NCI-H1436 treated with DMSO at 0.1 percent for 48 hours (cell line): ENCODE results near the gene EYA4.

Experiments
- DNase-seq: peaks from one replicate; lab custom pipeline; 2025; lab: John Stamatoyannopoulos, UW

Gene EYA4

DNA sequence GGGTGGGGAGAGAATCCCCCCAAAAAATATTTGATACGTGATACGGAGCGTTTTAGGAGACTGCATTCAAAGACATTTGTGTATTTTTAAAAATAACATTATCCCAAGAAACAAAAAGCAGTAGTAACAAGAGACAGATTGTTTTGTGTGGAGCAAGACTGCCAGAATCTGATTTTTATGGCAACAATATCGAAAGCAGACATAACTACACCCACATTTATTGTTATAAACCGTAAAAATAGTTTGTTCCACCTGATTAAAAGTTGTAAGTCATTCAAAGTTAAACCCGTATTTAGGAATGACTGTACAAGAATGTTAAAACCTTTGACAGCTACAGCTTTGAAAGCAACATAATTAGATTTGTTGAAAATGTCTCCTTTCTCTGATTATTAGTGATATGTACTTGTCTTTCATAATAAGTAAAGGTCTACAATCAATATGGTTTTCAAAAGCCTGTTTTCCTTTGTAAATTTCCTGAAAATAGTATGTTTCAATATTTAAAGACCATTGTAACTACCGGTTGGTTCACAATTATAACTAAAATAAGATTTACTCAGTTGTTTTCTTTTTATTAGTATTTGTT, 2.7 kb downstream of the EYA4 start:
- no peak for DNase-seq

DNA sequence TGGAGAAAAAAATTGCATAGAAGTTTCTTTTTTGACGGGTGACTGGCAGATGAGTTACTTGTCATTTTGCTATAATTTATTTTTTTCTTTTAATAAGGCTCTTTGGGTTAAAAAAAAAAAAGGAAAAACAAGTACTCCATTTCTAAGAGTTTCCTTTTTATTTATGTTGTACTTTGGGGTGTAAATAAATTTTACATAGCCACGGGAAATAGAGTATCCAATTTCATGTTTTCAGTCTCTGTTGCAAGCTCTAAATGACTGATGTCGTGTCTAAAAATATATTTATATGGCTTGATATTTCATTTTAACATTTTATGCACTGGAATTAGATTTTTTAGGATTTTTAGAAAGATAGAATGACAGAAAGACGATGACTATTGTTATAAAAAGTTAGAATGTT, 3.4 kb downstream of the EYA4 start:
- DNase-seq: no peak

DNA sequence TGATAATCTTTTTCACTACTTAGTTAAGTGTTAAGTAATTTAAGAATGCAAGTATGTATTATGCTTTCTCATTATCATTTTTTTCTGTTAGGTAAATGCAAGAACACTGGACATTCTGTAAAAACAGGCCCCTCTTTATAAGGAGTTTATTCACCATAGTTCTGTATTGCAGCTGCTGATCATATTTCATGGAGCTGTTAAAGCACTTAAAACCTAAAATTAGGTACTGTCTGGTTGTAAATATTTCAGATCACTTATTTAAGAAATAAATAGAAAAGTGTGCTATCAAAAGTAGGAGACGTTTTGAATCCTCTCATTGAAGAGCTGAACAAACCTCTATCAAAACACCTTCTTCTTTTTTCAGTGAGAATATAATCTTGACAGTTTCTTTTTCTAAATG, 3.9 kb downstream of the EYA4 start:
- DNase-seq: no peak

DNA sequence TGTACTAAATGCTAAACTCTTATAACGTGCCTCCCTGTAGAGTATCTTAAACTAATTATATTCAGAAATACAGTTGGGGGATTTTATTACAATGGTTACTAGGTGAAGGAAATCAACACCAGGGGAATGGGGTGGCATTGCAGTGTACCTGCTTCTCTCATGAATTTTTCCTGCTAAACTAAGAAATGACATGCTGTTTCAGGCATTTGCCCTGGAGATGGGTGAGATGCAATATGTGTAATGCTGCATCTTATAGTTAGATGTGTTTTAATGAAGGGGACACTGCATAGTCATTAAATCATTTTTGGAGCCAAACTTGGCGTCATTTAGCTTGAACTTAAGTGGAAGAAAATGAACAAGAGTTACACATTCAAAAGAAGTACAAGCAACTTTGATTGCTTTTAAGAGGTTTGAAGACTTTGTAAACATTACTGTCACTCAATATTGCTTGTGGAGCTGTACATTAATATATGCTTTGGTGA, 4.3 kb downstream of the EYA4 start:
- no peak for DNase-seq

DNA sequence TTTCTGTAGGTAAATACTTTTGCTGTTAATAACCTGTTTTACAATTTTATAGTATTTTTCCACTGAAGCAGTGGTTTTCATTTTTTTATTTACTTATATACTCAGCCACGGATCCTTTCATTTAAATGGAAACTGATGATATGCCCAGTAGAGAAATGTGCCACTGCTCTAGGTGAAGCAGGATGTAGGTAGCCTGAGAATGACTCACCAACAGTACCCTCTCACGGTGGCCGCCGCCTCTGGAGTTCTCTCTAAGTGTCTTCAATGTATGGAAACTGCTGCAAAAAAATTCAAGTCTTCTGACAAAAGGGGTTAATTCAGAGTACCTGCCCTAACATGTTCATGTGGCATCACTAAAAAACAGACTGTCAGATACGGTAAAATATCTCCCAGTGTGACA, 6.4 kb downstream of the EYA4 start:
- no peak for DNase-seq

DNA sequence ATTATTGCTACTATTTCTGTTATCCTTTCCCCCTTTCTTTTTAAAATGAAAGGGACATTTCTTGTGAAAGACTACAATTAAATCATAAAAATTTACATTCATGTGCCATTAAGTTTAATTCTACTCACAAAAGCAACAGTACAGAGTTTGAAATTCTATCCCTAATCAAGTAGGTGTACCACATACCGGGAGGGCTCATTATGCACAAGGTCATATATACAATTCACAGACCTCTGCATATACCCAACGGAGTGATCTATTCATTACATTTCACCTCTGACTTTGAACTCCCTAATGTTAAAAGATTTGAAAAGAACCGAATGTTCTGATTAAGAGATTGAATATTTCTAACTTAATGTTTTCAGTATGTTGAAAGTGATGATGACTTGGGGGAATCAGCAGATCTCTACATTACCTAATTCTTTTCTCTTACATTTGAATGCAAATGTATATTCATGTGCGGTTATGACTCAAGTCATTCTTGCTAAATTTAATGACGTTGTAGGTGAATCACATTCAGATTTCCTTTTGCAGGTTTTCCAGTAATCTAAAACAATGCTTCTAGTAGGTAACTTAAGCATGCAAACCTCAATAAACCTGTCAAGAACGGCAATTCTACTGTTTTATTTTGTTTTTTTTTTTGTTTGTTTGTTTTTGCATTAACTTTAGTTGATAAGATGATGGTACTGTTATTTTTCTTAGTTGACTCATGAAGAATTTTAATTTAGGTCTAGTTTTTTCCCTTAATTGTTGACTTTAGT, 7.3 kb downstream of the EYA4 start:
- DNase-seq: no peak

DNA sequence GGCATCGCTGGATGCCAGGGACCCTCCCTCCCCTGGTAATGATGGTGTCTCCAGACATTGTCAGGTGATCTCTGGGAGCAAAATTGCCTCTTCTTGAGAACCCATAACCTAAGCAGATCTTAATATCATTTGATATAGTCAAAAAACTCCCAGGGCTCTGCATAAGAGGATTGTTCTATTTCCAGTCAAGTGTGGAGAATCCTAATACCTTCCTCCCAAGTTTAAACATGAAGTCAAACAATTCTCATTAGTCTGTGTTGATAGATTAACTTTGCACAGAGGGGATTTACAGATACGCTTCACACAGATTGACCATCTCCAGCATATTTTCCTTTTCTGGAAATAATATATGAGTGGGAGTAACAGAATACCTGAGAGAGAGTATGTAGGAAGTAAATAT, 10.5 kb downstream of the EYA4 start:
- no peak for DNase-seq

DNA sequence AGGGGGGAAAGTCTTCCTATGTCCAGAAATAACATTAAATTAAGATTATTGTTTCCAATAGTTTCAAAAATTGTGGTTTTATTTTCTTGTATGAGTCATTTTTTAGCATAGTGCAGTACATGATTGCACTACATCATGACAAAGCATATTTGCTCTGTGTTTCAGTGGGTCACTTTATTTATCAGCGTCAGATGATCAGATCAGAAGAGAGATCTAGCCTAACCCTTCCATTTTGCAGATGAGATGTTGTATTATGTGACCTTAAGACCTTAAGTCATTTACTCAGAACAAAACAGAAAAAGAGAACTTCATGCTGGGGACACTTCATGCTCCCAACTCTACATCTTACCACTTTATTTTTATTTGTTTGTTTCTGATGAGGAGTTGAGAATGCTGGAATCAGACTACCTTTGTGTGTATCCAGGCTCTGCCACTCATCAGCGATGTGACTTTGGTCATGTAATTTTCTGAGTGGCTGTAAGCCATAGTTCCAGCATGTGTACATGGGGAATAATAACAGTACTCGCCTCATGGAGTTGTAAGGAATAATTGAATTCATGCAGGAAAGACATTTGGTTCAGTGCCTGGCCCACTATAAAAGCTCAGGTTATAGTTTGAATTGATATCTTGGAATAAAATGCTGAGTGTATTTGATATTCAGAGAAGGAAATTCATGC, 13.5 kb downstream of the EYA4 start:
- DNase-seq: no peak

DNA sequence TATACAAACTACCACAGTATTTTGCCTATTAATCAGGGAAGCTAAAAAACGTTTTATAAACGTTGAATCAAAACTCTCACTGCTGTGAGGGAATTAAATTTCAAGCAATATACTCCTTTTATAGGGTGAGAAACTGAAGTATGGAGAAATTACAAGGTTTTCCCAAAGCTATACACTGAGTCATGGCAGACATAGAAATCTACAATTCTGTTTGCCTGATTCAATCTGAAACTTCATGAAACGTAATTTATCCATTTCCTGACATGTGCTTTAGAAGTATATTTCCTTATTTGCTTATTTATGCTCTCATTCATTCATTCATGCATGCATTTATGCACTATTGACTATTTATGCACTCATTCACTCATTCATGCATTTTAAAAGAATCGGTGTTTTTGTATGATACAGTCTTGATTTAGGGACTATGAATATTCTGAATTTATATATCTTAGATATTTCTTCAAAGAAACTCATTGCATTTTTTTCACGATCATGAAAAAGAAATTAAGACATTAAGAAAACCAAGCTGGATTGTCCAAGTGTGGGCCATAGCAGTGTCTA, 16.5 kb downstream of the EYA4 start:
- DNase-seq: no peak

DNA sequence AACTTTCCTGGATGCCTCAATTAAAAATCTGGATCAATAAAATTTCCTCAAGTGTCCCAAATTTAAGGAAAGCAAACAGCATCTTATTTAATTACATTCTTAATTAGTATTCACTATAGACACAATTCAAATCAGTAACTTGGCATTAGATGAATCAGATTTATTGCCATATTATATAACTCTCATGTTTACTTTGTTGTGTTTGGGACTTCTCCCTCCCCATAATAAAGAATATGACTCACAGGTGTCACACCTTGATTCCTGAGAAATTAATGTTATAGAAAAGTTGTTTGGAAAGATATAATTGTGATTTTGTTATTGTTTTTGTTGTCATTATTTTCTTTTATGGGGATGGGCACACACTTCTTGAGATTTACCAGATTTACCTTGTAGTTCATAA, 18.4 kb downstream of the EYA4 start:
- no peak for DNase-seq

DNA sequence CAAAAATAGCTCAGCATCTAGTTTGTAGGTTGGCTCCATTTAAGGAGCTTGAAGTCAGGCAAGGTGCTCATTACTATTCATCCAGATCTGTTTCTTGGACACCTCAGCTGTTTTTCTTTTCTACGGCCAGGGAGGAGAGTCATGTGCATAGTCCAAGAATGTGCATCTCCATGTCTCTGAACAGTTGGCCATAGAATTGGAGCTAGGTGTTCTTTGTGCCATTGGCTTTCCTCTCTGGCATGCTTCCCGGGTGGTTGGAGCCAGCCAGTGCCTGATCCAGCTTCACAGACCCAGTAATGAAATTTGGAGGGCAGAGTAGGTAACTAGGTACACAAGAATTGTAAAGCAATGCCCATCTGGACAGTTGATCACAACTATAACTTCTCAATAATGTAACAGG, 21.6 kb downstream of the EYA4 start:
- no peak for DNase-seq

DNA sequence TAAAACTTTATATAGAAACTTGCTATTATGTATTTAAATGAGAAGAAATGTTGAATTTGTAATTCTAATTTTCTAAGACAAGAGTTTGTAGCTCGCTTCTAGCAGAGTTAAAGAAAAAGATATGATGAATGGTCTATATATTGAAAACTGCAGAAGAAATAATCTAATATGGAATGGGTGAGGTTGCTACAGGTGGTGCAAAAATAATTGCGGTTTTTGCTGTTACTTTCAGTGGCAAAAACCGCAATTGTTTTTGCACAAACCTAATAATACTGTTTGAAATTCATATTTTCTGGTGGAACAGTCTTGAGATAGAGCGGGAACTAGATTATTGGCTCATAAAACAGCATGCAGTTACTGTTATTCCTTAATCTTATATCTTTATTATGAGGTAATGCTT, 23.9 kb downstream of the EYA4 start:
- no peak for DNase-seq

DNA sequence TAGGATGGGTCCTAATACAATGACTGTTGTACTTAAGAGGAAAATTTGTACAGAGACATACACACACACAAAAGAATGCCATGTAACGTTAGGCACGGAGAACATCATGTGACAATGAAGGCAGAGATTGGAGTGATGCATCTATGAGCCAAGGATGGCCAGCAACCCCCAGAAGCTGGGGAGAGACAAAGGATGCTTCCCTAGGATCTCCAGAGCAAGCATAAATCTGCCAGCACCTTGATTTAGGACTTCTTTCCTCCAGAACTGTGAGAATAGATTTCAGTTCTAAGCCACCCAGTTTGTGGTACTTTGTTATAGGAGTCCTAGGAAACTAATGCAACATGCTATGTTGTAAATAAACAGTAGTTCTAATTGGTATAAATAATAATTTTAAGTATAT, 25.0 kb downstream of the EYA4 start:
- DNase-seq: no peak

DNA sequence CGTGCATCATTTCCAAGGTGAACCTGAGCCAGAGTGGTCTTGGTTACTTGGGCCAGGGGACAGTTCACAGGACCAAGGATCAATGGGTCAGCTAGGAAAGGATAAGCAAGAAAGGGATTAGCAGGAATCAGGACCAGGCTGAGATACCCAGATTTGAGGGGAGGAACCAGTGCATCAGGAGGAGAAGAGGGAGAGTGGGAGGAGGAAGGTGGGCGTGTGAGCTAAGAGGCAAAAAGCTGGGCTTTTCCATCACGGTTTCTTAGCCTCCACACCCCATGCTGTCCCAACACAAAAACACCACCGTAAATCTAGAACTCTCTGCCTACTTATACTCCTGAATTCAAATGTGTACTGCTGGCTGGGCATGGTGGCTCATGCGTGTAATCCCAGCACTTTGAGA, 27.5 kb downstream of the EYA4 start:
- no peak for DNase-seq

DNA sequence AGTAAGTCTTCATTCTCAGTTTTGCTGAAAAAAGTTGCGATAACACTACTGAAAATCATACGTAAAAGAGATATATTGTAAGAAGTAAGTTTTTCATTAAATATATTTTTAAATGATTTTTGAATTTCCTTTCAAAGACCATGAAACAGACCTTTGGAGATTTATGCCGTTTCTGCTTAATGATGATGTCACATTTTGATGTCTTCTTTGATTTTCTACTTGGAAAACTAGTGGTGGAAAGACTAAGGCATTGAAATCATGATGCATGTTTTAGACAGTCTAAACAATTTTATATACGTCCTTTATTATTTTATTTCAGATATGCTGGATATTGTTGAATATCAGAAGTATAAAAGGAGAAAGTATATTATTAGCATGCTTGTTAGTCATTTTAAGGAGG, 33.7 kb downstream of the EYA4 start:
- DNase-seq: no peak

DNA sequence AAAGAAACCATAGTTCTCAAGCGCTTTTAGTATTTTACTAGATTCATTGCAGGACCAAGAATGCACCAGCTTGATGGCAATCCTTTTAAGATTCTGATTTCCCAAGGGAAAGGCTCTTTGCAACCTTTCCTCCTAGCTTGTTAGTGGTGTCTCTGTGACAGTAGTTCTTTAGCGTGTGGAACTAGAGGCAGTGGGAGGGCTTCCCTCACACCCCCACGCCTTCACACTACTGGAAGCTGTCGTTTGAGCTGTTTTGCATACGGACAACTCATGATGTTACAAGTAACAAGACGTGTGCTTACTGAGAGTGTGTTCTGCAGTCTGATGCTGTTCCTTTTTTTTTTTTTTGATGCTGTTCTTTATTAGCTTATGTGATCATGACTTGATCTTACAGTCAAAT, 34.1 kb downstream of the EYA4 start:
- no peak for DNase-seq

DNA sequence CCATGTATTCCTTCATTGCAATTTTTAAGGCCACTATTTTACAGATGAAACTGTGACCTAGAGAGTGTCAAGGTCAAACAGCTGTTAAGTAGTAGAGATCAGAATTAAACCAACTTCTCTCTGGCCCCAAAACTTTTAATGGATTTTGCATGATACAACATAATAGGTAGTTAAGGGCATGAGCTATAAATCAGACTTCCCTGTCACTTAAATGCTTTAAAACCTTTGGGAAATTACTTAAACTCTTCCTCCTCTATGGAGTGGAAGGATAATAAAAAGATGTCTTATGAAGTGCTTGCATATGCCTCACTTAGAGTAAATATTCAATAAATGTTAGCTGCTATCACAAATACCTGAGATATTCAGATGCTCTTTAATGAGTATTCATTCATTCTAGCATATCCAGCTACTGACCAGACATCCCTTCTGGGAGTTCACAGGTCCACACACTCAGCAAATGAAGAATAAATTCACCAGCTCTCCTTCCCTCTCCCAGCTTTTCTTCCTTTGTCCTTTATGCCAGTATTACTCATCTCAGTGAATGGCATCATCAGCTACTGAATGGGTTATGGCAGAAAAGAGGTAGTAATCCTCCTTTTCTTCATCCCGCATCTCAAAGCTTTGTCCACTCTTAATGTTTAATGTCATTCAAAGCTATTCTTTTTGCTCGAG, 36.2 kb downstream of the EYA4 start:
- DNase-seq: no peak

DNA sequence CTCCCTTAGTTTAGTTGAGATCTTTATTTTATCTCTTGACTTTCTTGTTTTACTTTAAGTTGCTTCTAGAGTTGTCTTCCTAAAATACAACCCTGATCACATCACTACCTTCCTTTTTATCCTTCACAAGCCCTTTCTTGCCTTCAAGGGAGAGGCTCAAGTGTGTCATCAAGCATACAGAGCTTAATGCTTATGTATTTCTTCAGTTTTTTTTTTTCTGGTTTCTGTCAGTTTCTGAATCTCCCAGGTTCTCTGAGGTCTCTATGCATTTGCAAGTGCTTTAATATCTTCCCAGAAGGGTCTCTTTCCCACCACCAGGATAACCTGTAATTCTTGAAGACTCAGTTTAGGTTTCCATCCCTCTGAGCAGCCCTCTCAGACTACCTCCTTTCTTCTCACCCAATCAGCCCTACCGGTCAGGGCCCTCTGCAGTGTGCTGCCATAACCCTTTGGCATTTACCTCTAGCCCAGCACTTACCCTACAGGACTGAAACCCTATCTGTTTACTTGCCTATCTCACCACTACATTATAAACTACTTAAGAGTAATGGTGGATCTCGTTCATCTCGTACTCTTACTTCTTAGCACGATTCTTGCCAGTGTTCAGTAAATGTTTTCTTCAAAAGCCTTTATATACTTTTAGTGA, 36.9 kb downstream of the EYA4 start:
- no peak for DNase-seq

DNA sequence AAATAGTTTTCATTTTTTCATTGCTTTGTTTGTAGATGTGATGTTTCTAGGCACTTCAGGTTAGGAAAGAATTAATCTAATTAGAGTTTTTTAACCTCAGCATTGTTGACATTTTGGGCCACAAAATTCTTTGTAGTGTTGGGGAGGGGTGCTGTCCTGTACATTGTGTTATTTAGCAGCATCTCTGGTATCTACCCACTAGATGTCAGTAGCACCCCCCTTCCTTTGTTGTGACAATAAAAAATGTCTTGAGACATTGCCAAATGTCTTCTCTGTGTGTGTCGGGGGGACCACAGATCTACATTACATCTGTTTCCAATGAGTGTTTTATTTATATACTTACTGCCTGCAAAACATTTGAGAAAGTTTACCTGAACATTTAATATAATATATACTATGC, 45.6 kb downstream of the EYA4 start:
- DNase-seq: no peak

DNA sequence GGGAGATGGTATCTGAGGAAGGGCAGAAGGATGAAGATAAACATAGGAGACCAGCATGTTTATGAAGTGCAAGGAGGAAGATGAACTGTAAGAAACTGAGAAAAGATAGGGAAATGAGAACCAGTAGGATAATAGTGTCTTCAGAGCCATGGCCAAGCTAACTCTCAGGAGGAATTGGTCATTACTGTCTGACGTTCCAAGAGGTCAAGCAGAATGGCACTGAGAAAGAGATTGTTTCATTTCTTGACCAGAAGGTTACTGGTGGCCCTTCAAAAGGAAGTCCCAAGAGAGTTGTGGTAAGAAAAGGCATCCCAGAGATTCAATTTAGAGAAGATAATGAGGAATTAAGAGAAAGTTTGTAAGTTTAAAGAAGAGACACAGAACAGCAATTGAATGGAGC, 47.5 kb downstream of the EYA4 start:
- DNase-seq: no peak

DNA sequence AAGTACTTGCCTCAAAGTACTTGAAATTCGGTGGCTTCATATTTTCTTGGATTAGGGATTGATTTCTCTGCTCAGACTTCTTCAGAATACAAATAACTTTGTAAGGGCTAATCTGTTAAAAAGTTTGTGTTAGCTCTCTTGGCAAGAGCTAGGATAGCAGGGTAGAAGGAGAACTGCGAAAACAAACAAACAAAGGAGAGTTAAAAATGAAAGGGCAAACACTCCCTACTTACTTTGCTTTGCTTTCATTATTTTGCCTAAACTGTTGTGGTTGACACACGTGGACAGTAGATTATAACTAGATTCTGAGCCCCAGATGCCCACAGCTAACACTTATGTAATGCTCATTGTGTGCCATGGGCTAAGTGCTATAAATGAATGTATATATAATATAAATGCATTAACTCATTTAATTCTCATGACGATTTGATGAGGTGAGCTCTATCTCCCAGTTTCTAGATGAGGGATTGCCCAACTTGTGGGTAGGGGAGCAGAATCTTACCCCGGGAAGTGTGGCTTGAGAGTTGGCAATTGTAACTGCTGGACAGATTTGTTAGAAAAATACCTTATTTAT, 48.7 kb downstream of the EYA4 start:
- no peak for DNase-seq

DNA sequence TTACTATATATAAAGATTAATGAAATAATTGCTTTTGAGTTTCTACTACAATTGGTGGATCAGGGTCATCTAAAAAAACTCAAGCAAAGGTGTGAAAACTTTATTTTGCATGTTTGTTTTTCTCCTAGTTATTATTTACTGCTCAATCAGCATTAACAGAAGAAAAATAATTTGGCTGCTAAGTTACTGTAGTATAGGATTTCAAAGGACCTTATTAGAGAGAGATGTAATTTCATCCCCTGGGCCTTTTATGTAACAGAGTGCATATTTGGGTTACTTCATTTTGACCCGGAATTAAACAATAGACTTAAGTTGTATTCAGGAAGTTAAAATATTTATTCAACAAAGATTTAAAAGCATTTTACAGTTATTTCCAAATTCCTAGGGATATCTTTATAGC, 49.8 kb downstream of the EYA4 start:
- DNase-seq: no peak
